Right lobe of liver (tissue), 4 donors: ENCODE measurements around the gene DST.

Experiments
- POLR2A ChIP-seq: fragments of 450-650 bp; IDR thresholded peaks from one replicate; pipeline ENCODE4 v1.6.1; 2017; ENCODE audit warnings: antibody characterized with exemption, mild to moderate bottlenecking
- TF ChIP-seq, protein P1 (sequence below), 4 donors: fragments of 200-600 bp in 3 of 4; fragments of 450-650 bp in 1 of 4; IDR thresholded peaks; one replicate each; pipeline versions ENCODE4 v1.5.1 to v1.8.0; 2016 to 2022; ENCODE audit warnings: antibody characterized with exemption in 4 of 4, mild to moderate bottlenecking in 2 of 4
- donor health status: DM: no; HTN: no; CAD: no.
- donor health status: DM: no; HTN: no; CAD: no.
- donor health status: DM: no; HTN: yes; CAD: no.

DNA sequence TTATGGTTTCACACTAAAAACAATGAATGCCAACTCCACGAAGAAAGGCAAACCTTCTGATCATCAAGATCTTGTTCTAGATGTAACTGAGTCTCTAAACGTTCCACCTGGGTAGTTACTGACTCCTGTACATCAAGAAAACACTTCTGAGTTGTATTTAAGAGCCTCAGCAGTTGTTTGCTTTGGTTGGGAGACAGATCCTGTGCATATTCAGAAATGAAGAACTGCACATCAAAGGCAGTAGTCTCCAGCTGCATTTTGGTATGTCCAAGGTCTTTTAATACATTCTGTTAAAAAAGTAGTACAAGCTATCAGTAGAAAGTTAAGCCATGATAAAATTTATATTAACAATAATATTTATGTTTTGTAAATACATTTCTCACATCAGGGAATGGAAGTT lies 41.3 kb downstream of the DST start:
- TF ChIP-seq, protein P1, sequence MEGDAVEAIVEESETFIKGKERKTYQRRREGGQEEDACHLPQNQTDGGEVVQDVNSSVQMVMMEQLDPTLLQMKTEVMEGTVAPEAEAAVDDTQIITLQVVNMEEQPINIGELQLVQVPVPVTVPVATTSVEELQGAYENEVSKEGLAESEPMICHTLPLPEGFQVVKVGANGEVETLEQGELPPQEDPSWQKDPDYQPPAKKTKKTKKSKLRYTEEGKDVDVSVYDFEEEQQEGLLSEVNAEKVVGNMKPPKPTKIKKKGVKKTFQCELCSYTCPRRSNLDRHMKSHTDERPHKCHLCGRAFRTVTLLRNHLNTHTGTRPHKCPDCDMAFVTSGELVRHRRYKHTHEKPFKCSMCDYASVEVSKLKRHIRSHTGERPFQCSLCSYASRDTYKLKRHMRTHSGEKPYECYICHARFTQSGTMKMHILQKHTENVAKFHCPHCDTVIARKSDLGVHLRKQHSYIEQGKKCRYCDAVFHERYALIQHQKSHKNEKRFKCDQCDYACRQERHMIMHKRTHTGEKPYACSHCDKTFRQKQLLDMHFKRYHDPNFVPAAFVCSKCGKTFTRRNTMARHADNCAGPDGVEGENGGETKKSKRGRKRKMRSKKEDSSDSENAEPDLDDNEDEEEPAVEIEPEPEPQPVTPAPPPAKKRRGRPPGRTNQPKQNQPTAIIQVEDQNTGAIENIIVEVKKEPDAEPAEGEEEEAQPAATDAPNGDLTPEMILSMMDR (IDR thresholded peaks at IDR 0.05): no peak
- TF ChIP-seq POLR2A: no peak
